KMS-11 (cell line): ENCODE data around the gene CFAP92.

Experiments
- H2AFZ ChIP-seq: fragments of 200-600 bp; sonication (generic); 2 replicates; pipeline ENCODE4 v1.6.1; 2016; ENCODE audit warnings: antibody characterized with exemption, mixed run types, low read depth
- H3K27ac ChIP-seq: fragments of 200-600 bp; sonication (generic); 2 replicates; pipeline ENCODE4 v1.6.1; 2016; ENCODE audit warnings: mild to moderate bottlenecking, mixed run types
- H3K27me3 ChIP-seq: fragments of 200-600 bp; sonication (generic); 2 replicates; pipeline ENCODE4 v1.6.1; 2017; ENCODE audit warnings: mild to moderate bottlenecking, low read depth, mixed run types, moderate library complexity; ENCODE audit not compliant: insufficient read depth
- H3K36me3 ChIP-seq: fragments of 200-600 bp; sonication (generic); 2 replicates; pipeline ENCODE4 v1.6.1; 2017; ENCODE audit warnings: mild to moderate bottlenecking, mixed run types; ENCODE audit not compliant: insufficient read depth
- H3K4me1 ChIP-seq: fragments of 200-600 bp; sonication (generic); 2 replicates; pipeline ENCODE4 v1.6.1; 2016; ENCODE audit warnings: mild to moderate bottlenecking, low read depth, mixed run types; ENCODE audit not compliant: poor library complexity, severe bottlenecking
- H3K4me2 ChIP-seq: fragments of 200-600 bp; sonication (generic); 2 replicates; pipeline ENCODE4 v1.7.0; 2016; ENCODE audit warnings: mild to moderate bottlenecking, mixed run types
- H3K4me3 ChIP-seq: fragments of 200-600 bp; sonication (generic); IDR thresholded peaks from 2 replicates; pipeline ENCODE4 v1.6.1; 2017; ENCODE audit warnings: low read depth, low read length, mixed read lengths; ENCODE audit not compliant: insufficient read depth
- H3K79me2 ChIP-seq: fragments of 200-600 bp; sonication (generic); 2 replicates; pipeline ENCODE4 v1.6.1; 2016; ENCODE audit warnings: low read depth, mixed run types; ENCODE audit not compliant: insufficient read depth
- H3K9ac ChIP-seq: fragments of 200-600 bp; sonication (generic); 2 replicates; pipeline ENCODE4 v1.6.1; 2016; ENCODE audit warnings: mild to moderate bottlenecking, mixed run types
- H4K20me1 ChIP-seq: fragments of 200-600 bp; sonication (generic); 2 replicates; pipeline ENCODE4 v1.6.1; 2016; ENCODE audit warnings: mild to moderate bottlenecking, mixed run types; ENCODE audit not compliant: insufficient read depth
- CTCF ChIP-seq: fragments of 200-600 bp; sonication (generic); conservative IDR thresholded peaks from 2 replicates; pipeline ENCODE4 v1.6.1; 2017; ENCODE audit warnings: low read depth, mild to moderate bottlenecking, antibody characterized with exemption, low read length, moderate library complexity, mixed read lengths

The CFAP92 gene

DNA sequence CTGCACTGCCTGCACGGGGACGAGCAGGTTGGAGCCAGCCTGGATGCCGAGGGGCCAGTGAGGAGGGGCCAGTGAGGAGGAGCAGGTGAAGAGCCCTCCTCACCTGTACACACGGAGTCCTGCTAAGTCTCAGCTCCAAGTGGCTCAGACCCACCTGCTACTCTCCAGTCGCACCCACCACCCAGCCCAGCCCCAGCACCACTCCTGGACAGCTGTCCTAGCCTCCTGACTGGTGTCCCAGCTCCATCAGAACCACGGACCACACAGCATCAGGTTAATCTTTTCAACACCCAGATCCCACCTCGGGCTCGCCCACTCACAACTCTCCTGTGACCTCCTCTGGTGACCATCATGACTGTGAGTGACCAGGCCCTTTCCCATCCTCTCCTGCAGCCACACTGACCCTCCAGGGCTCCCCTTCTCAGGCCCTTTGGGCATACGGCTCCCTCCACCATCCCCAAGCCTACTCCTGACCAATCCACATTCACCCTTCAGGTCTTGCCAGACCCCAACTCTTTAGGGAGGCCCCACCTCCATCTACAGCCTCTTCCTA, 21.0 kb upstream of the CFAP92 start:
- TF ChIP-seq CTCF: no peak
- no peaks in the 10 kb centered on the region for H3K36me3 ChIP-seq
- H2AFZ ChIP-seq: no peak overlapping the region
- H3K27ac ChIP-seq: no peak overlapping the region
- no peaks in the 10 kb centered on the region; the same call in 1 of the 2 replicates for H3K27me3 ChIP-seq
- H3K9ac ChIP-seq: no peak overlapping the region
- H4K20me1 ChIP-seq: no peaks in the 10 kb centered on the region
- H3K4me1 ChIP-seq: no peaks in the 10 kb centered on the region
- no peaks in the 10 kb centered on the region for H3K79me2 ChIP-seq
- no peak overlapping the region for H3K4me3 ChIP-seq
- H3K4me2 ChIP-seq: no peak overlapping the region

DNA sequence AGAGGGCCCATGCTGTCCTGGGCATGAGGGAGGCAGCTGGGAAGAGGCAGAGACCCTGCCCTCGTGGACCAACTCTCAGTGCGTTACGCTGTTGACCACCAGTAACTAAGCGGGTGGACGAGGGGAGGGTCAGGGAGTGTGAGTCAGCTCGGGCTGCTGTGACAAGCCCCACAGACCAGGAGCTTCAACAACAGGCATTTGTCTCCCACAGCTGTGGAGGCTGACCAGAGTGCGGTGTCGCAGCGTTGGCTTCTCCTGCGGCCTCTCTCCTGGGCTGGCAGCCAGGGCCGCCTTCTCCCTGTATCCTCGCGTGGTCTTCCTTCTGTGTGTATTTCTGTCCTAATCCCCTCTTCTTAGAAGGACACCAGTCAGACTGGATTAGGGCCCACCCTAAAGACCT, 20.3 kb upstream of the CFAP92 start:
- no peaks in the 10 kb centered on the region for H3K79me2 ChIP-seq
- H3K9ac ChIP-seq: no peak overlapping the region
- H3K36me3 ChIP-seq: no peaks in the 10 kb centered on the region
- no peak overlapping the region for H3K4me3 ChIP-seq
- H4K20me1 ChIP-seq: no peaks in the 10 kb centered on the region
- TF ChIP-seq CTCF: no peak
- H3K4me1 ChIP-seq: no peaks in the 10 kb centered on the region
- no peak overlapping the region for H3K27ac ChIP-seq
- H2AFZ ChIP-seq: no peak overlapping the region
- no peaks in the 10 kb centered on the region; the same call in 1 of the 2 replicates for H3K27me3 ChIP-seq
- no peak overlapping the region for H3K4me2 ChIP-seq

- no peaks in the 10 kb centered on the region for H3K79me2 ChIP-seq
Observed at GRCh38 chr3:129013491-129013891, 19.6 kb upstream of the CFAP92 start.

DNA sequence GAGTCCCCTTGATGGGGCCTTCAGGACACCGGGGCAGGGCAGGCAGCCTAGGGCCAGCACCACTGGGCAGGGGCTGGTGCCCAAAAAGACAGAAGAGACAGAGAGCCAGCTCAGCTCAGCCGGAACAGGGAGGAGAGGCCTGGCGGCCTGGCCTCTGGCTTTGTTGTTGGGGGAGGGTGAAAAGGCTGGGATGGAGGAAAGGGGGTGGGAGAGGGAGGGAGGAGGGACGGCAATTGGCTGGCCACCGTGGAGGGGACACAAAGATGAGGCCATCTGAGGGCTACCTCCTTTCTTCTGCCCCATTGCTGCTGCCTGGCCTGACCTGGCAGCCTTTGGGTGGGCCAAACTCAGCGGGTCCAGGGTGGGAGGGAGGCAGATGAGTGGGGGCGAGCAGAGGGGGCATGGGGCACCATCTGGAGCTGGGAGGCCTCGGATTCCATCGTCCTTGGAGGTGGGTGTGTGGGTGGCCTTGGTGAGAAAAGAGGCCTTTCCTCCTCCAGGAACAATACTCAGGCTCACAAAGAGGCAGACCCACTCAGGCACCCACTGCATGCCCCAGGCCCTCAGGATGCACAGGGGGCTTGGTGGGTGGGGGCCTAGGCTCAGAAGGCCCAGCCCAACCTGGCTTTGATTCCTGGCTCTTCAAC, 16.6 kb upstream of the CFAP92 start:
- peaks cover 17% of the 10 kb centered on the region for H3K4me1 ChIP-seq
- H2AFZ ChIP-seq: no peak overlapping the region
- H3K4me3 ChIP-seq: no peak overlapping the region
- no peaks in the 10 kb centered on the region for H4K20me1 ChIP-seq
- no peaks in the 10 kb centered on the region; the same call in 1 of the 2 replicates for H3K27me3 ChIP-seq
- no peak overlapping the region for H3K27ac ChIP-seq
- H3K4me2 ChIP-seq: no peak overlapping the region
- no peaks in the 10 kb centered on the region for H3K79me2 ChIP-seq
- H3K36me3 ChIP-seq: no peaks in the 10 kb centered on the region
- H3K9ac ChIP-seq: no peak overlapping the region
- no peak for TF ChIP-seq CTCF

More at GRCh38 chr3:129013491-129013891, 19.6 kb upstream of the CFAP92 start:
- H3K4me1 ChIP-seq: no peaks in the 10 kb centered on the region
- no peak overlapping the region for H3K27ac ChIP-seq
- no peak overlapping the region for H3K4me3 ChIP-seq
- H2AFZ ChIP-seq: no peak overlapping the region
- no peaks in the 10 kb centered on the region for H3K36me3 ChIP-seq
- H3K9ac ChIP-seq: no peak overlapping the region
- no peaks in the 10 kb centered on the region; the same call in 1 of the 2 replicates for H3K27me3 ChIP-seq
- no peak overlapping the region for H3K4me2 ChIP-seq
- no peak for TF ChIP-seq CTCF
- no peaks in the 10 kb centered on the region for H4K20me1 ChIP-seq
